ENCODE measurements around the gene VDR.

DNA sequence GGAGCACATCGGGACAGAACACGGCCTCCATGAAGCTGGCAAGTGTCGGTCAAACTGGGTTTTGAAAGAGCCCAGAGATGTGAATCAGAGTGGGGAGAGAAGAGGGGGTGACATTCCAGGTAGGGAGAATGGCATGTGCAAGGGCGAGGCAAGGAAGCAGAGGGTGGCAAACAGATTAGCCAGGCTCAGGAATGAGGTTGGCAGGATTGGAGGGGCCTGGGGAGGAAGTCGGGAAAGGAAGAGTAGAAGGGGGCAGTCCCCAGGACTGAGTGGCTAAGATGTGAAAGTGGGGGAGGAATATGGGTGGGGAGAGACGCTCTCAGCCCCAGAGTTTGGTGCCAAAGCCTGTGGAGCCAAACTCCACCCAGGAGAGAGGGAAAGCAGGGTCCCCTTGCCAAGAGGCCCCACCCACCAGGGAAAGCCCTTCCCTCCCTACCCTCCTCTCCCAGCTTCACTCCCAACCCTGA lies 79.6 kb downstream of the VDR start:
- TF ChIP-seq, protein P1, sequence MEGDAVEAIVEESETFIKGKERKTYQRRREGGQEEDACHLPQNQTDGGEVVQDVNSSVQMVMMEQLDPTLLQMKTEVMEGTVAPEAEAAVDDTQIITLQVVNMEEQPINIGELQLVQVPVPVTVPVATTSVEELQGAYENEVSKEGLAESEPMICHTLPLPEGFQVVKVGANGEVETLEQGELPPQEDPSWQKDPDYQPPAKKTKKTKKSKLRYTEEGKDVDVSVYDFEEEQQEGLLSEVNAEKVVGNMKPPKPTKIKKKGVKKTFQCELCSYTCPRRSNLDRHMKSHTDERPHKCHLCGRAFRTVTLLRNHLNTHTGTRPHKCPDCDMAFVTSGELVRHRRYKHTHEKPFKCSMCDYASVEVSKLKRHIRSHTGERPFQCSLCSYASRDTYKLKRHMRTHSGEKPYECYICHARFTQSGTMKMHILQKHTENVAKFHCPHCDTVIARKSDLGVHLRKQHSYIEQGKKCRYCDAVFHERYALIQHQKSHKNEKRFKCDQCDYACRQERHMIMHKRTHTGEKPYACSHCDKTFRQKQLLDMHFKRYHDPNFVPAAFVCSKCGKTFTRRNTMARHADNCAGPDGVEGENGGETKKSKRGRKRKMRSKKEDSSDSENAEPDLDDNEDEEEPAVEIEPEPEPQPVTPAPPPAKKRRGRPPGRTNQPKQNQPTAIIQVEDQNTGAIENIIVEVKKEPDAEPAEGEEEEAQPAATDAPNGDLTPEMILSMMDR (conservative IDR thresholded peaks at IDR 0.05; ENCODE audit: low read length) = no peak
- TF ChIP-seq EZH2phosphoT487 (IDR thresholded peaks at IDR 0.05; ENCODE audit: borderline replicate concordance) = no peak

All from Loucy (cell line).